Jurkat, Clone E6-1 (cell line): ENCODE measurements around the gene PSMD4. TPM values are rescaled to one million over a fixed set of nuclear protein-coding genes. Genes with fewer than 3 reads are reported as not detected.
"Not testable (repeated sequence)": the region's sequence is repeated elsewhere in the genome, so short reads cannot be mapped to it uniquely, and the experiment has no call there.

ENCODE experiments used
- DNase-seq: peaks from one replicate; pipeline ENCODE4 v3.0.0-alpha.2; 2011; ENCODE audit warnings: low read depth, low spot score
- H3K4me3 ChIP-seq: 2 replicates; pipeline ENCODE4 v1.5.1; 2011; ENCODE audit warnings: mild to moderate bottlenecking, low read length, control low read depth, moderate library complexity
- polyA plus RNA-seq: library from polyadenylated mRNA; unstranded; fragments of >200 nt; gene quantifications from one replicate; pipeline ENCODE4 v1.2.1, GENCODE V29; 2012; ENCODE audit warnings: missing spikeins; ENCODE audit not compliant: insufficient read length, insufficient read depth

PSMD4 gene
- 385 TPM for polyA plus RNA-seq

GRCh38 chr1:151254217-151255213 is at the start of gene PSMD4:
Gene PSMD4, plus strand, starts transcription at chr1:151254734. Its CDS starts 49 bp downstream, at chr1:151254783.
- DNase-seq: peak; percentile 96
- peak within 1 kb of the TSS; percentile 79 for H3K4me3 ChIP-seq

GRCh38 chr1:151205381-151205965 is 49.1 kb upstream of the PSMD4 start:
- not testable (repeated sequence) for DNase-seq, H3K4me3 ChIP-seq

GRCh38 chr1:151210830-151211229 is 43.7 kb upstream of the PSMD4 start:
- no peak overlapping the region for H3K4me3 ChIP-seq
- DNase-seq: no peak

- no peak overlapping the region for H3K4me3 ChIP-seq
Measured at GRCh38 chr1:151211972-151212705, 42.4 kb upstream of the PSMD4 start.

GRCh38 chr1:151213560-151213959 is 41.0 kb upstream of the PSMD4 start:
- no peak overlapping the region for H3K4me3 ChIP-seq
- no peak for DNase-seq

More at GRCh38 chr1:151211972-151212705, 42.4 kb upstream of the PSMD4 start:
- DNase-seq: peak; percentile 66

- DNase-seq: no peak
- H3K4me3 ChIP-seq: no peak overlapping the region
Measured at GRCh38 chr1:151221616-151222015, 32.9 kb upstream of the PSMD4 start.

GRCh38 chr1:151222130-151222529 is 32.4 kb upstream of the PSMD4 start:
- DNase-seq: no peak

GRCh38 chr1:151235235-151235634 is 19.3 kb upstream of the PSMD4 start:
- no peak for DNase-seq
- H3K4me3 ChIP-seq: no peak overlapping the region

More at GRCh38 chr1:151222130-151222529, 32.4 kb upstream of the PSMD4 start:
- no peak overlapping the region for H3K4me3 ChIP-seq

GRCh38 chr1:151237678-151238466 is 16.7 kb upstream of the PSMD4 start:
- DNase-seq: no peak
- no peak overlapping the region for H3K4me3 ChIP-seq

- DNase-seq: no peak
- no peak overlapping the region for H3K4me3 ChIP-seq
Measured at GRCh38 chr1:151238467-151238739, 16.1 kb upstream of the PSMD4 start.

GRCh38 chr1:151242442-151242841 is 12.1 kb upstream of the PSMD4 start:
- no peak for DNase-seq
- H3K4me3 ChIP-seq: no peak overlapping the region

- no peak overlapping the region for H3K4me3 ChIP-seq
- DNase-seq: no peak
Measured at GRCh38 chr1:151243683-151244216, 10.8 kb upstream of the PSMD4 start.

GRCh38 chr1:151246786-151247185 is 7.7 kb upstream of the PSMD4 start:
- H3K4me3 ChIP-seq: no peak overlapping the region
- DNase-seq: no peak

GRCh38 chr1:151251656-151252470 is 2.7 kb upstream of the PSMD4 start:
- peak; percentile 83 for DNase-seq
- no peak overlapping the region for H3K4me3 ChIP-seq

GRCh38 chr1:151255381-151255780 is 847 bp downstream of the PSMD4 start:
- DNase-seq: peak; percentile 8
- H3K4me3 ChIP-seq: peak overlapping the region; percentile 79

- DNase-seq: no peak
- no peak overlapping the region for H3K4me3 ChIP-seq
Measured at GRCh38 chr1:151259351-151259750, 4.8 kb downstream of the PSMD4 start.

- no peak overlapping the region for H3K4me3 ChIP-seq
- no peak for DNase-seq
Measured at GRCh38 chr1:151265446-151266236, 11.1 kb downstream of the PSMD4 start.
